ENCODE data around the gene TAF11. TPM values are rescaled to one million over a fixed set of nuclear protein-coding genes. Genes with fewer than 3 reads are reported as not detected.

TAF11 gene
- total and polyA plus RNA-seq, 2 donors (not counting 3 experiments of a cell fraction or from before 2014, with no cell fraction given), result 30.7 to 37.1 TPM

- Histone ChIP-seq H2AFZ (ENCODE audit: low read depth, low read length) (no peak overlapping the region), H3K9ac (replicated peaks; ENCODE audit: extremely low read depth, insufficient read depth, low read length) (no peak overlapping the region), H3K4me1 (ENCODE audit: control insufficient read depth, extremely low read depth, insufficient read depth, low read length) (no peaks in the 10 kb centered on the region), H3K27ac (ENCODE audit: insufficient read depth, low read depth, low read length) (no peak overlapping the region), H3K36me3 (ENCODE audit: control insufficient read depth in 2 of 2, extremely low read depth in 1 of 2, insufficient read depth in 2 of 2, low read length in 2 of 2) (peaks cover 0 to 9% of the 10 kb centered on the region in 2 experiments), H3K9me1 (replicated peaks; ENCODE audit: control insufficient read depth, extremely low read depth, insufficient read depth, low read length) (no peaks in the 10 kb centered on the region), H3K9me3 (replicated peaks; ENCODE audit: control insufficient read depth, insufficient read depth, low read length) (no peaks in the 10 kb centered on the region), H3K4me2 (ENCODE audit: insufficient read depth, low read length) (no peak overlapping the region), H4K20me1 (replicated peaks; ENCODE audit: control insufficient read depth, extremely low read depth, insufficient read depth, low read length) (no peaks in the 10 kb centered on the region), H3K4me3 (replicated peaks in 1 of 3; ENCODE audit: insufficient read depth in 1 of 3, low read depth in 1 of 3, low read length in 3 of 3) (no peak overlapping the region), H3K79me2 (ENCODE audit: control insufficient read depth, insufficient read depth, low read length) (no peaks in the 10 kb centered on the region), H3K27me3 (ENCODE audit: control insufficient read depth in 2 of 2, insufficient read depth in 2 of 2, low read length in 2 of 2) (no peaks in the 10 kb centered on the region)
- ChIA-PET POLR2A (no interaction called here), CTCF (no interaction called here)
- no TSS peak for BruUV-seq (replicated peaks)
- DNase-seq (ENCODE audit: low read depth, low spot score) (no peak), FAIRE-seq (no peak)
- TF ChIP-seq MYC (IDR thresholded peaks at IDR 0.05; ENCODE audit: low read depth, low read length), result no peak
- TF ChIP-seq JUN (IDR thresholded peaks at IDR 0.05; ENCODE audit: borderline replicate concordance, insufficient read depth, insufficient read length, low read depth), result no peak
- no peak for TF ChIP-seq MAX (IDR thresholded peaks at IDR 0.05; ENCODE audit: insufficient read depth, insufficient read length)
- no peak for TF ChIP-seq POLR2A (IDR thresholded peaks at IDR 0.05; ENCODE audit: low read depth, low read length)
- no peak for TF ChIP-seq FOS (IDR thresholded peaks at IDR 0.05; ENCODE audit: borderline replicate concordance, insufficient read depth, low read length)
- TF ChIP-seq GATA2 (IDR thresholded peaks at IDR 0.05; ENCODE audit: insufficient read depth, insufficient read length, low read depth, low read length), result no peak
- no peak for TF ChIP-seq POLR2AphosphoS5 (IDR thresholded peaks at IDR 0.05; ENCODE audit: insufficient read depth, low read depth, low read length)
- TF ChIP-seq EZH2 (IDR thresholded peaks at IDR 0.05; ENCODE audit: borderline replicate concordance, low read depth, low read length, severe bottlenecking), result no peak
- no peak for TF ChIP-seq CTCF (IDR thresholded peaks at IDR 0.05; ENCODE audit: extremely low read depth in 1 of 2, insufficient read depth in 1 of 2, low read depth in 1 of 2, low read length in 2 of 2)
- dilution Hi-C loops (cut with MboI; ENCODE audit: extremely low pct_ligation_motif_present, low sequenced_read_pairs) (no loop called here), intact Hi-C loops (cut with micrococcal nuclease) (no loop called here)
Measured at GRCh38 chr6:34837528-34837927, 50.3 kb downstream of the TAF11 start.

Measured in endothelial cell of umbilical vein (primary cell).